HepG2 (cell line): Measurements from ENCODE around the gene TBC1D4. TPM values are rescaled to one million over a fixed set of nuclear protein-coding genes. Genes with fewer than 3 reads are reported as not detected.
A peak's percentile ranks its signal among the peaks of the same experiment; 100 is the strongest.

Source experiments
- ATAC-seq: fragments of 200-7000 bp; cut with Tn5 transposase; 3 replicates; pipeline ENCODE4 v1.9.1; 2020; ENCODE audit warnings: mild to moderate bottlenecking, moderate library complexity
- BruUV-seq: library from RNA; stranded (reverse); fragments of 400-500 nt; replicated peaks from 2 replicates; lab custom pipeline; 2021; lab: Mats Ljungman, UMichigan
- CTCF ChIA-PET: fragments of 300-600 bp; formaldehyde crosslinking; extraction: SDS; loops from one replicate; lab custom pipeline; 2021; ENCODE audit warnings: low total read pairs, inconsistent platforms, low intra/inter-chr PET ratio; lab: Yijun Ruan, JAX
- POLR2A ChIA-PET: fragments of 350-600 bp; sonication (Branson Sonifier 250); formaldehyde crosslinking; loops from one replicate; lab custom pipeline; 2020; ENCODE audit warnings: antibody characterized with exemption, inconsistent platforms; lab: Yijun Ruan, JAX
- DNase-seq: peaks from one replicate; pipeline ENCODE4 v3.0.0-alpha.2; 2015; ENCODE audit warnings: low spot score
- FAIRE-seq: peaks from 3 replicates; lab custom pipeline; 2011; peaks lifted over from hg19 to GRCh38; lab: Jason Lieb, UNC
- H2AFZ ChIP-seq: one replicate; pipeline ENCODE4 v1.6.1; 2011; ENCODE audit warnings: low read length, inconsistent platforms
- H3K27ac ChIP-seq: fragments of 300-600 bp; 3 replicates; pipeline ENCODE4 v1.8.0; 2011; ENCODE audit warnings: mixed run types, mild to moderate bottlenecking, mixed read lengths, low read length, inconsistent platforms; ENCODE audit not compliant: insufficient read depth; ENCODE audit errors: extremely low read length
- H3K27me3 ChIP-seq, 2 experiments: fragments of 200-600 bp in 1 of 2; 2 replicates in 1 of 2; 3 replicates in 1 of 2; pipeline versions ENCODE4 v1.6.0 to v1.8.0; 2011; ENCODE audit warnings: low read length in 2 of 2, mild to moderate bottlenecking in 2 of 2, moderate library complexity in 2 of 2, inconsistent platforms in 1 of 2; ENCODE audit not compliant: insufficient read depth in 2 of 2, control insufficient read depth in 1 of 2
- H3K36me3 ChIP-seq, 2 experiments: fragments of 200-600 bp in 1 of 2; replicated peaks in 1 of 2; 2 replicates in 1 of 2; 3 replicates in 1 of 2; pipeline versions ENCODE4 v1.5.1 to v1.8.0; 2011; ENCODE audit warnings: low read length in 2 of 2, inconsistent platforms in 1 of 2; ENCODE audit not compliant: insufficient read depth in 2 of 2, control insufficient read depth in 1 of 2
- H3K4me1 ChIP-seq: 2 replicates; pipeline ENCODE4 v1.5.1; 2012; ENCODE audit warnings: low read length, inconsistent platforms; ENCODE audit not compliant: insufficient read depth
- H3K4me2 ChIP-seq: 2 replicates; pipeline ENCODE4 v1.6.0; 2011; ENCODE audit warnings: low read depth, low read length, inconsistent platforms
- H3K4me3 ChIP-seq, 3 experiments: fragments of 200-600 bp in 1 of 3; sonication (generic), shearing (Covaris generic) in 1 of 3; replicated peaks in 1 of 3; 2 replicates each; pipeline ENCODE4 v1.5.1; 2011 to 2016; ENCODE audit warnings: low read length in 3 of 3, inconsistent platforms in 2 of 3, low read depth in 2 of 3, mild to moderate bottlenecking in 2 of 3, control low read depth in 1 of 3, mixed read lengths in 1 of 3; ENCODE audit not compliant: insufficient read depth in 1 of 3
- H3K79me2 ChIP-seq: one replicate; pipeline ENCODE4 v1.6.1; 2011; ENCODE audit warnings: low read length, inconsistent platforms; ENCODE audit not compliant: insufficient read depth
- H3K9ac ChIP-seq: 2 replicates; pipeline ENCODE4 v1.6.0; 2011; ENCODE audit warnings: mild to moderate bottlenecking, low read depth, low read length, inconsistent platforms; ENCODE audit not compliant: insufficient read depth
- H3K9me3 ChIP-seq: 2 replicates; pipeline ENCODE4 v1.5.1; 2012; ENCODE audit warnings: mild to moderate bottlenecking, low read length
- H4K20me1 ChIP-seq: 2 replicates; pipeline ENCODE4 v1.6.0; 2011; ENCODE audit warnings: inconsistent platforms, mild to moderate bottlenecking, low read length, moderate library complexity; ENCODE audit not compliant: insufficient read depth
- CC2D1A ChIP-seq: sonication (generic); formaldehyde crosslinking; IDR thresholded peaks from 2 replicates; pipeline ENCODE4 v1.8.1; 2023; ENCODE audit warnings: mild to moderate bottlenecking, missing genetic modification reagents
- CTCF ChIP-seq: sonication (generic); formaldehyde crosslinking; IDR thresholded peaks from 2 replicates; pipeline ENCODE4 v1.5.0; 2020; ENCODE audit warnings: mild to moderate bottlenecking, missing genetic modification reagents, moderate library complexity
- GZF1 ChIP-seq: sonication (generic); formaldehyde crosslinking; IDR thresholded peaks from 2 replicates; pipeline ENCODE4 v1.5.1; 2020; ENCODE audit warnings: mild to moderate bottlenecking, missing genetic modification reagents
- MAFF ChIP-seq: IDR thresholded peaks from 2 replicates; pipeline ENCODE4 v1.6.1; 2011; ENCODE audit warnings: low read depth, low read length, improper control_type of control experiment
- MAFK ChIP-seq, 2 experiments: IDR thresholded peaks in 1 of 2; conservative IDR thresholded peaks in 1 of 2; 2 replicates each; pipeline ENCODE4 v1.6.1; 2011; ENCODE audit warnings: improper control_type of control experiment in 2 of 2, low read length in 2 of 2
- PAX8 ChIP-seq: sonication (generic); formaldehyde crosslinking; IDR thresholded peaks from 2 replicates; pipeline ENCODE4 v1.8.0; 2022; ENCODE audit warnings: mild to moderate bottlenecking, missing genetic modification reagents, borderline replicate concordance
- RAD21 ChIP-seq: fragments of 450-650 bp; formaldehyde crosslinking; IDR thresholded peaks from 2 replicates; pipeline ENCODE4 v1.5.0; 2020; ENCODE audit warnings: mild to moderate bottlenecking
- SMC3 ChIP-seq: IDR thresholded peaks from 2 replicates; pipeline ENCODE4 v1.6.1; 2011; ENCODE audit warnings: low read length, improper control_type of control experiment
- STAG1 ChIP-seq: sonication (generic); formaldehyde crosslinking; IDR thresholded peaks from 2 replicates; pipeline ENCODE4 v1.4.0; 2020; ENCODE audit warnings: missing genetic modification reagents
- TBP ChIP-seq: sonication (generic); formaldehyde crosslinking; IDR thresholded peaks from 2 replicates; pipeline ENCODE4 v1.5.0; 2020; ENCODE audit warnings: missing genetic modification reagents
- ZNF318 ChIP-seq: sonication (generic); formaldehyde crosslinking; IDR thresholded peaks from 2 replicates; pipeline ENCODE4 v1.4.0; 2020; ENCODE audit warnings: mild to moderate bottlenecking, missing genetic modification reagents
- ZNF362 ChIP-seq: sonication (generic); formaldehyde crosslinking; IDR thresholded peaks from 2 replicates; pipeline ENCODE4 v1.4.0; 2020; ENCODE audit warnings: missing genetic modification reagents, mild to moderate bottlenecking, borderline replicate concordance
- ZNF383 ChIP-seq: sonication (generic); formaldehyde crosslinking; IDR thresholded peaks from 2 replicates; pipeline ENCODE4 v1.4.0; 2020; ENCODE audit warnings: missing genetic modification reagents, mild to moderate bottlenecking, borderline replicate concordance
- WGBS: methylation state at CpG from one replicate; pipeline ENCODE4 v1.1.6; 2017; ENCODE audit warnings: low lambda C conversion rate; 5-methylcytosine and 5-hydroxymethylcytosine counted together
- in situ Hi-C: cut with HindIII; loops from 2 replicates; pipeline ENCODE4 v1.10.0; 2017; ENCODE audit warnings: low pct_unique_long_range_greater_than_20kb; ENCODE audit not compliant: extremely low pct_ligation_motif_present
- intact Hi-C: fragments of 100-400 bp; cut with micrococcal nuclease; formaldehyde crosslinking; loops from one replicate; pipeline ENCODE4 v1.10.0; 2022; ENCODE audit not compliant: unreplicated experiment
- polyA plus RNA-seq, 8 experiments: library from polyadenylated mRNA; depleted of rRNA in 3 of 8; stranded (reverse) in 7 of 8; unstranded in 1 of 8; fragments of >200 nt; fragmentation: Illumina TruSeq in 4 of 8; extraction: Trizol in 4 of 8; gene quantifications; 2 replicates each; pipeline versions ENCODE4 v1.2.1 to v1.2.3, GENCODE V29; 2011 to 2016; ENCODE audit warnings: low read depth in 4 of 8, missing spikeins in 1 of 8, mixed read lengths in 1 of 8; ENCODE audit not compliant: insufficient read depth in 1 of 8
- total RNA-seq, 5 experiments: library from RNA; depleted of rRNA; stranded (reverse); fragments of >200 nt; fragmentation: Illumina TruSeq; extraction: Trizol; gene quantifications; 2 replicates each; pipeline ENCODE4 v1.2.3, GENCODE V29; 2016; ENCODE audit warnings: low read depth in 1 of 5

Gene TBC1D4
- total and polyA plus RNA-seq, 2 of the 13 experiments (the other 11 are each of a cell fraction or from before 2014, with no cell fraction given) = 35.9 to 64.4 TPM

GRCh38 chr13:75372517-75372916 is 109.5 kb downstream of the TBC1D4 start:
- ChIA-PET CTCF (interaction anchor here (1.2 to 2.7 kb wide), 3 partner anchors 109 to 177 kb away, joined by 4 to 14 read pairs (median 4); partner anchors contain the start of genes TBC1D4 and UCHL3), POLR2A (interaction anchor here (1.1 to 1.6 kb wide), 3 partner anchors 33 to 109 kb away, joined by 3 to 4 read pairs (median 3); partner anchors contain the start of gene TBC1D4)
- ATAC-seq = 0 out of 3 replicates have a peak, but pooled peaks have one; percentile 28
- TF ChIP-seq CC2D1A (CRISPR knock-in tag) (no peak), TBP (CRISPR knock-in tag) (no peak), PAX8 (CRISPR knock-in tag) (no peak), RAD21 (CRISPR knock-in tag) (0 out of 2 replicates have a peak, but pooled peaks have one; percentile 29), SMC3 (peak; percentile 65; the same call in 1 of the 2 replicates), ZNF362 (peak; percentile 60; the same call in 1 of the 2 replicates), GZF1 (CRISPR knock-in tag) (no peak), CTCF (CRISPR knock-in tag) (peak; percentile 60), MAFF (peak; percentile 69), STAG1 (CRISPR knock-in tag) (peak; percentile 58), ZNF318 (CRISPR knock-in tag) (no peak), MAFK (conservative IDR thresholded peaks at IDR 0.05 in 1 of 2, IDR thresholded peaks at IDR 0.05 in 1 of 2; ENCODE audit: low read length in 2 of 2) (peak; percentile 55 to 75), ZNF383 (no peak)
- Histone ChIP-seq H3K9me3 (no peaks in the 10 kb centered on the region), H3K9ac (no peak overlapping the region), H3K36me3 (peaks cover 1 to 4% of the 10 kb centered on the region in 2 experiments; a peak in 1 of 5 replicates), H4K20me1 (peaks cover 23% of the 10 kb centered on the region), H3K4me1 (peaks cover 83% of the 10 kb centered on the region), H2AFZ (no peak overlapping the region), H3K4me2 (peak overlapping the region; percentile 30), H3K79me2 (peaks cover 96% of the 10 kb centered on the region), H3K27ac (peak overlapping the region; percentile 21), H3K4me3 (no peak overlapping the region), H3K27me3 (no peaks in the 10 kb centered on the region)
- 62% methylated on average over 1 of the region's 1 CpG for WGBS
- peak; percentile 44 for DNase-seq
- in situ Hi-C loops (loop anchor here (5.0 to 10.0 kb wide), 2 partner anchors 110 to 172 kb away; partner anchors contain the start of genes TBC1D4 and UCHL3), intact Hi-C loops (loop anchor here (1.0 kb wide), 2 partner anchors 110 to 177 kb away; partner anchors contain the start of genes TBC1D4 and UCHL3)
- BruUV-seq = no TSS peak
- no peak for FAIRE-seq
